HuH-7.5 (cell line): ENCODE data around the gene ZSCAN1.
"Not testable (repeated sequence)": the region's sequence is repeated elsewhere in the genome, so short reads cannot be mapped to it uniquely, and the experiment has no call there.

Experiments
- DNase-seq: peaks from one replicate; pipeline ENCODE4 v3.0.0; 2011; ENCODE audit warnings: low spot score

ZSCAN1 gene, protein sequence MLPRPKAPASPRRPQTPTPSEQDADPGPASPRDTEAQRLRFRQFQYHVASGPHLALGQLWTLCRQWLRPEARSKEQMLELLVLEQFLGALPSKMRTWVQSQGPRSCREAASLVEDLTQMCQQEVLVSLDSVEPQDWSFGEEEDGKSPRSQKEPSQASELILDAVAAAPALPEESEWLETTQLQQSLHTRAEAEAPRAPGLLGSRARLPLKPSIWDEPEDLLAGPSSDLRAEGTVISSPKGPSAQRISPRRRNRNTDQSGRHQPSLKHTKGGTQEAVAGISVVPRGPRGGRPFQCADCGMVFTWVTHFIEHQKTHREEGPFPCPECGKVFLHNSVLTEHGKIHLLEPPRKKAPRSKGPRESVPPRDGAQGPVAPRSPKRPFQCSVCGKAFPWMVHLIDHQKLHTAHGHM

DNA sequence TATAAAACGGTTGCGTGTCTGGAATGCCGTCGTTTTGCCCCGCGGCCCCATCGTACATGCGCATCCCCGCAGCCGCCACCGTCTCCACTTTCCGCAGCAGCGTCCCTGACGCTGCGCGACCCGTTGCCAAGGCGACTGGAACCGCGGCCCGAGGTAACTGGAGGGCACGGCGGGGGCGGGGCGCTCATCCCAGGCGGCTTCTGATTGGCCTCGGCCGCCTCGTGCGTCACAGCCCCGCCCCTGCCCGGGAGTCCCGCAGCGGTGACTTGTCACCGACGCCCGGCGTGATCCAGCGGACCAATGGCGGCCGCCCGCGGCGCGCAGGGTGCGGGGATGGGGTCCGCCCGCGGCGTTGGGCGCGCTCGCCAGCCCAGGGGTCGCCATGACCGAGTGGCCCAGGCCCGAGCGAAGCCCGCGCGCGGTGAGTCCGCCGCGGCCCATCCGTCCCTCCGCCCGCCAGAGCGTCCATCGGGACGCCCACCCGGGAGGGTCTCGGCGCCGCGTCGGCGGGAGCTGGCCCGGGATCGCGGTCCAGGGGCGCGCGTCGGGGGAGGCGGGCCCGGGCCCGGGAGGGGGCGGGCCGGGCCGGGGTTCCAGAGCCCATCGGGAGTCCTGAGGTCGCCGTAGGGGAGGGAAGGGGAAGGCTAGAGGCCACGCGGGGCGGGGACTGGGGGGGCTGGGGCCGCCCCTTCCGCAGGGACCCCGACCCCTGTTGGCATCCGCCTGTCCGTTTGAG is at the start of gene ZSCAN1:
ZSCAN1 (plus strand) TSS at position 285 of the 736 bp plus-strand sequence. CDS start 3,812 bp downstream, outside the sequence.
- DNase-seq, result no peak

DNA sequence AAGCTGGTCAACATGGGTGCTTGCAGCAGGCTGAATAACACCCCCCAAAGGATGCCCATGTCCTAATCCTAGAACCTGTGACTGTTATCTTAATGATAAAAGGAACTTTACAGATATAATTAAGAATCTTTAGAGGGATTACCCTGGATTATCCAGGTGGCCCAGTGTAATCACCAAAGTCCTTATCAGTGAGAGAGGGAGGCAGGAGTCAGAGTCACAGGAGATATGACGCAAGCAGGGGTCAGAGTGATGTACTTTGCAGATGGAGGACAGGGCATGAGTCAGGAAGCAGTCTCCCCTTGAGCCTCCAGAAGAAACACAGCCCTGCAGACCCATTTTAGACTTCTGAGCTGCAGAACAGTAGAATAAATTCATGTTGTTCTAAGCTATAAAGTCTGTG is 41.0 kb upstream of the ZSCAN1 start:
- no peak for DNase-seq

DNA sequence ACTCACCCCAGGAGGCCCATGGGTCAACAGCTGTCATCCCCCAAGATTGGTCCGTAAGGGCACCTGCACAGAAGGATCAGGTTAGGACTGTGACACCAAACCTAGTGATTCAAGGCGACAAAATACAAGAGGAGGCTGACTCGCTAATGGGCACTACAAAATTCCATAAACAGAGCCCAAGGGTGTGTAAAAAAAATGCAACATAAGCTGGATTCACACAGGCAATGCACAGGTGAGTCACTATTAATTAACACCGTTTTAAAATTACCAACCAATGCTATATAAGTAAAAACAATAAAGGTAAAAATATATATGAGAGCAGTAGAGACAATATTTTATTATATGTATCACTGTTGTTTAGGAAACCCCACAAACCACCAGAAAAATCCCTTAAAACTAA is 33.1 kb upstream of the ZSCAN1 start:
- DNase-seq, result no peak

DNA sequence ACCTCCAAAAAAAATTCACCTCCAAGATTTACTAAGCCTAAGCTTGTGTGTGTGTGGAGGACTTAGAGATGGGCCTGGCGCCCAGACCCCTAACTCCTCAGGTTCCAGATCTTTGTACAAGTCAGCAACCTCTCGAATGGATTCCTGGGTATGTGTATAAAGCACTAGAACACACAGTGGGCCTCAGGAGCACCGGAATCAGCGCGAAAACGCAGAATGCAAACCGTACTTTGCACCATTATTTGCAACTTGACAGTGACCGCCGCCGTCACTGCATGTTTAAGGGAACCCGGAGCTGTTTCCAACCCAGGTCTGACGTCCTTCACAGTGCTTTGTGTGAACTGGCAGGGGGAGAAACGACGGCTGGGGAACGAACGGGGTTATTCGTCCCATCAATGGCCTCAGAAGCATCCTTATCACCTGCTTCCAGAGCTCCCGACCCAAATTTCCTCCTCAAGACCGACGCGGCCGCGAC is 31.9 kb upstream of the ZSCAN1 start:
- DNase-seq, result peak; percentile 50

DNA sequence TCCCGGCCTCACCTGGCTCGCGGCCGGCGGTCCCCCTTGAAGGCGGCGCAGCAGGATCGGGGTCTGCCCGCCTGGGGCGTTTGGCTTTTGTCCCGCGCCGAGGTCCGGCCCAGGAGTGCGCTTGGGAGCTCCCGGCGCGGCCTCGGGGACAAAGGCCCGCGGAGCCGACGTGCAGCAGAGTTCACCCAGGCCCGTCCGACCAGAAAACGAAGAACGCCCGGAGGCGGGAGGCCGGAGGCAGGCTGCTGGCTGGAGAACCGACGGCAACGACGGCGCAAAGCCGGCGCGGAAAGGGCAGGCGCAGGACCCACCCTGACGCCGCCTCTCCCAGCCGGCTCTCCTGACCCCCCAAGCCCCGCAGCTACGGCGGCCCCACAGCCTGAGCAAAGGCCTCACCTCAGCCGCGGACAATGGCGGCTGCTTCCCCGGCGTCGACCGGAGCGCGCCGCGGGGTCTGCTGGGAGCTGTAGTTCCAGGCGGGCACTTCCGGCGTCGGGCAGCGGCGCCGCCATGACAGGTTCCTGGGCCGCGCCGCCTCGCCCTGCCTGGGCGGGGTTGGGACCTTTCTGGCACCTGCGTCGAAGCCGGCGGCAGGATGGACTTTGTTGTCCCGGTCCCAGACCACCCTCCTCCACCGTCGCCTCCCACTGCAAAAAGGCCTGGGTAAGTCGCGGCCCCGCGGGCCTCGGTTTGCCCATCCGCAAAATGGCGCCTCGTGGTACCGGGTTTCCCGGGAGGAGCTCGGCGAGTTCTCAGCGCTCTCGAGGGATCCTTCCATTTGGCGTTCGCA is 31.2 kb upstream of the ZSCAN1 start, which contains the start of gene ZNF606:
ZNF606 (minus strand) TSS at position 437 of the 790 bp plus-strand sequence. CDS start 1,501 bp downstream, outside the sequence.
- DNase-seq, result peak; percentile 93

GRCh38 chr19:58003174-58003828 is 30.5 kb upstream of the ZSCAN1 start:
- no peak for DNase-seq

DNA sequence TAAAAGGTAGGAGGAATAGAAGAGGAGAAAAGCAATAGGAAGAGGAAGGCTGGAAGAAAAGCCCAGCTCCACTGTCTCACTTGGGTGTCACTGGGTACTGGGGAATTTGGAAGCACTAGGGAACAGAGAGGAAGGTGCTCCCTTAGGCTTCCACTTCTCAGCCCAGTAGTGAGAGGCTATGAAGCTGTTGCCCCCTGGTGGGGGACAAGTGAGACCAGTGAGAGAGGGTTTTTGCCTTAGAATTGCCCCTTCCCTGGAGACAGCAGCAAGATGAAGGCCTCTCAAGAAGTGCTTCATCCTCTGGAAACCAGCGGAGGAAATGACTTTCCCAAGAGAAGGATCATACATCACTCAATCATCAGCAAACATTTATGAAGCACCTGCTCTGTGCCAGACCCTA is 26.5 kb upstream of the ZSCAN1 start:
- peak; percentile 57 for DNase-seq

GRCh38 chr19:58008877-58009276 is 24.9 kb upstream of the ZSCAN1 start:
- not testable (repeated sequence) for DNase-seq

DNA sequence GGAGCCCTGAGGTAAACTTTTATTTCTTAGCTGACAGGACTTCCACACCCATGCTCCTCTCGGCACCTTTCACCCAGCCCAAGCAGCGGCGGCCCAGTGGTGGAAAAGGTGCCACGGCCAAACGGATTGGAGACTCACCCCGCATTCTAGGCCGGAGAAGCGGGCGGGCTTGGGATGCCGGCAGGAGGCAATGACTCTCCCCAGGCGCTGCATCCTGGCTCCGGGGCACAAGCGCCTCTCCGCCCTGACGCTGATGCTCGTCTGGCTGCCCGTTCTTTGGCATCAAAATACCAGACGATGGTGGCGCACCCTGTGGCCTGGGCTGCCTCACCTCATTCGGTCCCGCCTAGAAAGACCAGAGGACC is 24.5 kb upstream of the ZSCAN1 start:
- no peak for DNase-seq

- no peak for DNase-seq
These were observed 24.0 kb upstream of the ZSCAN1 start for GRCh38 chr19:58009666-58010301.

GRCh38 chr19:58010507-58010906 is 23.3 kb upstream of the ZSCAN1 start:
- no peak for DNase-seq

GRCh38 chr19:58014141-58014540 is 19.7 kb upstream of the ZSCAN1 start:
- no peak for DNase-seq

DNA sequence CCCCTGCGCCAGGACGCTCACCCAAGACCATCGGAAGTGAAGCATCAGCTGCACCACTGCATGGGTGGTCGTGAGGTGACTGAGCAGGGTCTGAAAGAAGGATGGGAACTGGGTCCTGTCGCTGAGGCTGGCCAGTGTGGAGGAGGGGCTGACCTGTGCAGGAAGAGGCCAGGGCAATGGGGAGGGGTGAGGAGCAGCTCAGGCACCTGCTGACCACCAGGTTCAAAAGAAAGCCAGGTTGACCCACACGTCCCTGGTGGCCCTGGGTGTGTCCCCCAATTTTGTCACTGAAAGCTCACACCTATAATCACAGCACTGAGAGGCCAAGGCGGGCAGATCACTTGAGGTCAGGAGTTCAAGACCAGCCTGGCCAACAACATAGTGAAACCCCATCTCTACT is 13.7 kb upstream of the ZSCAN1 start:
- DNase-seq, result no peak

- DNase-seq, result peak; percentile 67
These were observed 12.1 kb upstream of the ZSCAN1 start for GRCh38 chr19:58021541-58022282.

DNA sequence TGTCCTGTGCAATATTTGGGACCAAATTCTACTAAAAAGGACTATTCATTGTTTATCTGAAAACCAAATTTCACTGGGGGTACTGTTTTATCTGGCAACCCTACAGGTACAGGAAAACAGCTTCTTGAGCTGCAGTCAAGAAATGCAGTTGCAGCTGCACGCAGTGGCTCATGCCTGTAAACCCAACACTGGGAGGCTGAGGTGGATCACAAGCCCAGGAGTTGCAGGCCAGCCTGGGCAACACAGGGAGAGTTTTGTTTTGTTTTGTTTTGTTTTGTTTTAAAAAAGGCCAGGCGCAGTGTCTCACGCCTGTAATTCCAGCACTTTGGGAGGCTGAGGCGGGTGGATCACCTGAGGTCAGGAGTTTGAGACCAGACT is 11.6 kb upstream of the ZSCAN1 start:
- no peak for DNase-seq

GRCh38 chr19:58024661-58025060 is 9.2 kb upstream of the ZSCAN1 start:
- no peak for DNase-seq

- no peak for DNase-seq
These were observed 610 bp downstream of the ZSCAN1 start for GRCh38 chr19:58034477-58034793.

DNA sequence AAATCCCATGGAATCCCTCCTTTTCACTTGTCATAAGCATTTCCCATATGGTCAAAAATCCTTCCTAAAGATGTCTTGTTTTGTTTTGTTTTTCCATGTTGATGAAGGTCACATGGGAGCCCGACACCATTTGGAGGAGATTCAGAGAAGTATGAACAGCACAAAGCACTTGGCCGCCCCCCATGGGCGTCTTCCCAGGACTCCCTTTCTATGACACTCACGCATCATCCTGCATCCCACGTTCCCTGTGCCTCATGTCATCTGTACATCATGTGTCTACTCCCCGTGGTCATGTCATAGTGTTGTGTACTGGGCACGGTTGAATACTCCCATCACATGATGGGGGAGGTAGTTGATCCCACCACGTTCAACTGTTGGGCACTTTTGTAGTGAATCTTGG is 2.0 kb downstream of the ZSCAN1 start:
- no peak for DNase-seq

DNA sequence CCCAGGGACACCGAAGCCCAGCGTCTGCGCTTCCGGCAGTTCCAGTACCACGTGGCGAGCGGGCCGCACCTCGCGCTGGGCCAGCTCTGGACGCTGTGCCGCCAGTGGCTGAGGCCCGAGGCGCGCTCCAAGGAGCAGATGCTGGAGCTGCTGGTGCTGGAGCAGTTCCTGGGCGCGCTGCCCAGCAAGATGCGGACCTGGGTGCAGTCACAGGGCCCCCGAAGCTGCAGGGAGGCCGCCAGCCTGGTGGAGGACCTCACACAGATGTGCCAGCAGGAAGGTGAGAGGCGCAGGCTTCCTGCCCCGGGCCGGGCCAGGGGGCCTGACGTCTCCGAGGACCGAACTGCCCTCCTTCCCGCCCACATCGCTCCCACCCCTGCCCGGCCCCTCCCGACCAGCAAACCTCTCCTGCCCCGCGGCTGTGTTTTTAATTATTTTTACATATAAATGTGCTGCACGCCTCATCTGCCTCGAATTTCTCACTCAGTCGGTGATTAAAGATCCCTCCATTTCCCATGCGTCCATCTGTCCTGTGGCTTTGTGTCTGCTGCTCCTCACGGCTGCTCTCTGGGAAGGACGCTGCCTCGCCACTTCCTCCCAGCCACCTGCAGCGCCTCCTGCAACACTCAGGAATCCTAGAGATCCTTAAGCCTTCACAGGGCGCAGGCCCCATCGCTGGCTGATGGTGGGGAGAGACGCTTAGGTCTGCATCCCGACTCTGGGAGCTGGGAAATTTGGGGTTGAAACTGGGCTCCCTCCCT is 4.3 kb downstream of the ZSCAN1 start:
- DNase-seq, result no peak

GRCh38 chr19:58038688-58039204 is 4.9 kb downstream of the ZSCAN1 start:
- no peak for DNase-seq
